OCI-LY3 (cell line): Measurements from ENCODE around the gene C4A.
"Not testable (repeated sequence)": the region's sequence is repeated elsewhere in the genome, so short reads cannot be mapped to it uniquely, and the experiment has no call there.

Source experiments
- EZH2phosphoT487 ChIP-seq: fragments of 200-600 bp; shearing (Covaris generic); IDR thresholded peaks from 2 replicates; pipeline ENCODE4 v1.6.1; 2018; ENCODE audit warnings: antibody characterized with exemption, mixed run types, low read depth
- TF ChIP-seq, protein P1 (sequence below): fragments of 200-600, 300-600 bp; sonication (generic); IDR thresholded peaks from 2 replicates; pipeline ENCODE4 v1.5.1; 2014; ENCODE audit warnings: antibody characterized with exemption, low read length, low read depth

DNA sequence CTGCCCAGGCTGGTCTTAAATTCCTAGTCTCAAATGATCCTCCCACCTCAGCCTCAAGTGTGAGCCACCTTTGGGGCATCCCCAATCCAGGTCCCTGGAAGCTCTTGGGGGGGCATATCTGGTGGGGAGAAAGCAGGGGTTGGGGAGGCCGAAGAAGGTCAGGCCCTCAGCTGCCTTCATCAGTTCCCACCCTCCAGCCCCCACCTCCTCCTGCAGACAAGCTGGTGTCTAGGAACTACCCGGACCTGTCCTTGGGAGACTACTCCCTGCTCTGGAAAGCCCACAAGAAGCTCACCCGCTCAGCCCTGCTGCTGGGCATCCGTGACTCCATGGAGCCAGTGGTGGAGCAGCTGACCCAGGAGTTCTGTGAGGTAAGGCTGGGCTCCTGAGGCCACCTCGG is 57.0 kb downstream of the C4A start:
- TF ChIP-seq, protein P1, sequence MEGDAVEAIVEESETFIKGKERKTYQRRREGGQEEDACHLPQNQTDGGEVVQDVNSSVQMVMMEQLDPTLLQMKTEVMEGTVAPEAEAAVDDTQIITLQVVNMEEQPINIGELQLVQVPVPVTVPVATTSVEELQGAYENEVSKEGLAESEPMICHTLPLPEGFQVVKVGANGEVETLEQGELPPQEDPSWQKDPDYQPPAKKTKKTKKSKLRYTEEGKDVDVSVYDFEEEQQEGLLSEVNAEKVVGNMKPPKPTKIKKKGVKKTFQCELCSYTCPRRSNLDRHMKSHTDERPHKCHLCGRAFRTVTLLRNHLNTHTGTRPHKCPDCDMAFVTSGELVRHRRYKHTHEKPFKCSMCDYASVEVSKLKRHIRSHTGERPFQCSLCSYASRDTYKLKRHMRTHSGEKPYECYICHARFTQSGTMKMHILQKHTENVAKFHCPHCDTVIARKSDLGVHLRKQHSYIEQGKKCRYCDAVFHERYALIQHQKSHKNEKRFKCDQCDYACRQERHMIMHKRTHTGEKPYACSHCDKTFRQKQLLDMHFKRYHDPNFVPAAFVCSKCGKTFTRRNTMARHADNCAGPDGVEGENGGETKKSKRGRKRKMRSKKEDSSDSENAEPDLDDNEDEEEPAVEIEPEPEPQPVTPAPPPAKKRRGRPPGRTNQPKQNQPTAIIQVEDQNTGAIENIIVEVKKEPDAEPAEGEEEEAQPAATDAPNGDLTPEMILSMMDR, result not testable (repeated sequence)
- not testable (repeated sequence) for TF ChIP-seq EZH2phosphoT487
